ENCODE results near the gene OR5H6.
"Not testable (repeated sequence)": the region's sequence is repeated elsewhere in the genome, so short reads cannot be mapped to it uniquely, and the experiment has no call there.

OR5H6 gene

DNA sequence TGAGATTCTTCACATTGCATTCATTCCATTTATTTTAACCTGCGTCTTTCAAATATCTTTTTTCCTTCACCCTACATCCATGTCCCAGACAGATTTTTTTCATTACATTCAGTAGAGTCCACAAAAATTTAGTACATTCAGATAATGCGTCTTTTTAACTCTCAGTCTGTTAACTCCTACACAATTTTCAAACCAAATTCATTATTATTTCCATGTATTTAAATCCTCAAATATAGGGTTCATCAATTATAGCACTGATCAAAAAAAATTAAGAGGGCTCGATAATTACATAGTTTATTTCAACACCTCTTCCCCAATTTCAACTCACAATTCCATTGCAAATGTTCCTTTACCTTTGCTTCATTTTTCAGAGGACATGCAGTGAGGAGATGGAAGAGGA, at the start of gene OR5H6:
Gene OR5H6 (plus strand): TSS at position 301 of the 400 bp plus-strand sequence. CDS start 89 bp downstream, at position 390.
- DNase-seq (ENCODE audit: low read depth): no peak

DNA sequence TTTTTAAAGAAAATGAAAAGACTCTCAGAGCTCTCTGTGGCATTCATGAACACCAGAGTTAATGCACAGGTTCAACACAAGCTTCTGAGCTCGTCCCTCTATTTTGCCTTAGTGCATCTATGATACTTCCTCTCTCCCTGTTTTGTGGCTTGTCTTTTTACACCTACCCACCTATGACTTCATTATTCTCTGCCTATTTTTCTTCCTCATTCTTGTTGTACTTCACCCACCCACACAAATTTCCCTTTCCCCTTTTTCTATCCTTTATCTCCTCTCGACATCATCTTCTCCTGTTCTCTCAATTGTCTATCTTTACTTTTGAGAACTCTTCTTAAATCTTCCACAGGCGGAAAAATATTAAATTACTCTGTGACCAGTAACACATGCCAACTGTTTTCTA, 49.0 kb upstream of the OR5H6 start:
- no peak for DNase-seq (ENCODE audit: low read depth)

DNA sequence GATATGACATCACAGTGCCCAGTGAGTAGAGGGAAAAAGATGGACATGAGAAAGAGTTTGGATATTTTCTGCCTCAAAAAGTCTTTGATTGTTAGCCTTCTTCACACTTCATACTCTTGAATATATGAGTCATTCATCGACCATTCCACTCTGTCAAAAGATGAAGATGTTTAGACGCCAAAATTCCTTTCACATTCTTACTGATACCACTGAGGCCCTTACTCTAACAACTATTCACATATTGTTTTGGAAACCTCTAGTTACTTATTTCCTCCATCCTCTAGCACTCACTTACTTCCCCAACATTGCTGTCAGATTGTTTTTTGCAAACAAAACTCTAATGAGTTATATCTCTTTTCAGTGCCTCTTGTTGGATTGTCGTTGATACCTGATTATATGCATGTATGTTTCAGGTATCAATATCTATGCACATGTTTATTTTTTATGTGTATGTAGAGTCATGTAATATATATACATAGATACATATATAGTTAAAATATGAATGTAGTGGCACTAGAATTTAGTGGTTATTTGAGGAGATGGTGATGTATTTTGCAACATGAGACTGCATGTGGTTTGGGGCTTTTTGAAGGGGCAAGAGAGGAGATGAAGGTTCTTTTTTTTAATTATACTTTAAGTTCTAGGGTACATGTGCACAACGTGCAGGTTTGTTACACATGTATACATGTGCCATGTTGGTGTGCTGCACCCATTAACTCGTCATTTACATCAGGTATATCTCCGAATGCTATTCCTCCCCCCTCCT, 40.0 kb upstream of the OR5H6 start:
- DNase-seq (ENCODE audit: low read depth): no peak

- no peak for DNase-seq (ENCODE audit: low read depth)
Measured at GRCh38 chr3:98232489-98232888, 31.6 kb upstream of the OR5H6 start.

GRCh38 chr3:98233468-98233867, 30.6 kb upstream of the OR5H6 start:
- no peak for DNase-seq (ENCODE audit: low read depth)

GRCh38 chr3:98240131-98240530, 23.9 kb upstream of the OR5H6 start:
- no peak for DNase-seq (ENCODE audit: low read depth)

DNA sequence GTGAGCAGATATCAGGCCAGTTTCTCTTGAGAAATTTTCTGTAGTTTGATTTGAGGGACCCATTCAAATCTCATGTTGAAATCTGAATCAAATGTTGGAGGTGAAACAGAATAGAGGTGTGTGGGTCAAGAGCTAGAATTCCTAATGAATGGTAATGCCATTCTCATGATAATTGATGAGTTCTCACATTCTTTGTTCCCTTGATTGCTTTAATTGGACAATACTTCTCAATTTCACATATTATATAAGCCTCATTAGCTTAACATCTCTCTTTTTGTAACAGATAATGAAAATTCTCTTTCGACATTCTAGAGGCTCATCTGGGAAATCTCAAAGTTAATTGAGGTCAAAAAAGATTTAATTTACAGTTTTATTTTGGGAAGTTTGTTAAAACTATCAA, 21.9 kb upstream of the OR5H6 start:
- no peak for DNase-seq (ENCODE audit: low read depth)

DNA sequence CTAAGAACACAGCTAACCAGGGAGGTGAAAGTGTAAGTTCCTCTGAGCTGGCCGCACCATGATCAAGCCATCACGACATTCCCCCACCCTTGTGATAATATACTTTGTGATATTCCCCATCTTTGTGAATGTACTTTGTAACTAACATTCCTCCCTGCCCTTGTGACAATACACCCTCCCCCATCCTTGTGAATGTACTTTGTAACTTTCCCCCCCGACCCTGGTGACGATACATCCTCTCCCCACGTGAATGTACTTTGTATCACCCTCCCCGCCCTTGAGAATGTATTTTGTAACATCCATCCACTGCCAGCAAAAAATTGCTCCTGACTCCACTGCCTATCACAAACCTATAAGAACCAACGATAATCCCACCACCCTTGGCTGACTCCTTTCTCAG, 20.2 kb upstream of the OR5H6 start:
- no peak for DNase-seq (ENCODE audit: low read depth)

GRCh38 chr3:98246142-98246541, 17.9 kb upstream of the OR5H6 start:
- DNase-seq (ENCODE audit: low read depth): no peak

DNA sequence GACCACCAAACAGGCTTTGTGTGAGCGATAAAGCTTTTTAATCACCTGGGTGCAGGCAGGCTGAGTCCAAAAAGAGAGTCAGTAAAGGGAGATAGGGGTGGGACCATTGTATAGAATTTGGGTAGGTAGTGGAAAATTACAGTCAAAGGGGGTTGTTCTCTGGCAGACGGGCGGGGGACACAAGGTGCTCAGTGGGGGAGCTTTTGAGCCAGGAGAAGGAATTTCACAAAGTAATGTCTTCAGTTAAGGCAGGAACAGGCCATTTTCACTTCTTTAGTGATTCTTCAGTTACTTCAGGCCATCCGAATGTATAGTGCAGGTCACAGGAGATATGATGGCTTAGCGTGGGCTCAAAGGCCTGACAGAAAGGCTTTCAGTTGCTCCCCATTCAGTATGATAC, 8.0 kb upstream of the OR5H6 start:
- DNase-seq (ENCODE audit: low read depth): not testable (repeated sequence)

GRCh38 chr3:98259707-98260106, 4.3 kb upstream of the OR5H6 start:
- DNase-seq (ENCODE audit: low read depth): no peak

GRCh38 chr3:98262046-98262445, 2.0 kb upstream of the OR5H6 start:
- no peak for DNase-seq (ENCODE audit: low read depth)

DNA sequence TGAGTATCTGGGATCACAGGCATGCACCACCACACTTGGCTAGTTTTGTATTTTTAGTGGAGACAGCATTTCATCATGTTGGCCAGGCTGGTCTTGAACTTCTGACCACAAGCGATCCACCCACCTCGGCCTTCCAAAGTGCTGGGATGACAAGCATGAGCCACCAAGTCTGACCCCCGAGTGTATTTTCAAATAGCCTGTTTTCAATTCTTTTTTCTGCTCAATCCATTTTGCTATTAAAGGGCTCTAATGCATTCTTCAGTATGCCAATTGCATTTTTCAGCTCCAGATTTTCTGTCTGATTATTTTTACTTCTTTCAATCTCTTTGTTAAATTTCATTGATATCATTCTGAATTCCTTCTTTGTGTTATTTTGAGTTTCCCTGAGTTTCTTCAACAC, 5.8 kb downstream of the OR5H6 start:
- no peak for DNase-seq (ENCODE audit: low read depth)

DNA sequence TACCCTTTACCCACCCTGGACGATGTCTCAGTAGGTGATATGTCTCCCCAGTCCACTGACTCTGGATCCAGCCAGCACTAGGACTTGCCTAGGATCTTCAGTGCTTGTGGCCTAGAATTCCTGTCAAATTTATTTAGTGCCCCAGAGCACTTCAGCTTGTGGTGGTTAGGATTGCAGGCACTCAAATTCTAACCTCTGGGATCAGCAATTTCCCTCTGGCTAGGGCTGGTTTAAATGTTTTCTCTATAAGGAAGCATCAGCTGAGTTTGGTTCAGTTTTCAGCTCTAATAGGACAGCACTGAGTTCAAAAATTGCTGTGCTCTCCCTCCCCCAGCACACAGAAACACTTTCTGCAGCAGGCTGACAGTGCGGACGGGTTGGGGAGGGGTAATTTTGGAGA, 8.1 kb downstream of the OR5H6 start:
- no peak for DNase-seq (ENCODE audit: low read depth)

DNA sequence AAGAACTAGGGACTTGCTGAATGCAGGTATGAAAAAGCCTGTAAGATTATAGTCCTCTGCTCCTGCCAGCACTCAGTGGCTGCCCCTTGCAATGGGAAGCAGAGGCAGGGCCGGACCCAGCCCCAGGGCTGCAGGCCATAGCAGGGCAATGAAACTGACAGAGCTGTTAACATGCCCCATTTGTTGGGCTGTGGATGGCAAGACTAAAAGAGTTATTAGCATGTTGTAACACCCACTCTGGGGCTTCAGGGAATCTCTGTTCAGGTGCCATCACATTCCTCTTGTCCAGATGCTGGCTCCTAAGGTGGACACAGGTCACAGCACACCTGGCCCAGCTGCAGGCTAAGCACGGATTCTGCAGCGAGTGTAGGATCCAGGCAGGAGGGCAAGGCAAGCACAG, 10.9 kb downstream of the OR5H6 start:
- no peak for DNase-seq (ENCODE audit: low read depth)

DNA sequence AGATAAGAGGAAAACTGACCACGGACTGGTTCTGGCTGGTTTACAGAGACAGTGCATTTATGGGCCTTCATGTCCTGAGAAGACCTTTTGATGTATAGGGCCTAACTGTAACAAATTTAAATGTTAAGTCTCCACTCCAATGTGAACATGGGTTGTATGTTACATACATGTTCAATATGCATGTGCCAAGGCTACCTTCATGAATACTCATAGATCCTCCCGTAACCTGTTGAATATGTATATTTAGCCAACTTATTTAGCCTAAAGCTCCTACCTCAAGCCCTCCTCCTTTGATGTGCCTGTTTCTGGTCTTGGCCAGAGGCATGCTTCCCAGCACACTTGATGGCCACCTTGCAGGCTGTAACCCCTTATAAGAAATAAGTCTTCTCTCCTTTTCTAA, 18.2 kb downstream of the OR5H6 start, which contains the start of gene OR5H2:
Gene OR5H2 (plus strand): TSS at position 301 of the 400 bp plus-strand sequence. CDS start 398 bp downstream, outside the sequence.
- DNase-seq (ENCODE audit: low read depth): no peak

- DNase-seq (ENCODE audit: low read depth): no peak
Measured at GRCh38 chr3:98290916-98291315, 26.9 kb downstream of the OR5H6 start.

- no peak for DNase-seq (ENCODE audit: low read depth)
Measured at GRCh38 chr3:98291332-98291957, 27.4 kb downstream of the OR5H6 start.
